GM18951 (cell line): Measurements from ENCODE around the gene NCBP2L.

Source experiments
- POLR2A ChIP-seq: IDR thresholded peaks from 4 replicates; pipeline ENCODE4 v1.6.1; 2011; ENCODE audit warnings: mild to moderate bottlenecking; ENCODE audit not compliant: insufficient read length, insufficient read depth; ENCODE audit errors: extremely low read depth
- in situ Hi-C: fragments of 300-500 bp; cut with MboI; formaldehyde crosslinking; loops from one replicate; pipeline ENCODE4 v1.12.0; 2022; ENCODE audit warnings: low sequenced_read_pairs, mixed read lengths, inconsistent platforms; ENCODE audit not compliant: unreplicated experiment

The NCBP2L gene

DNA sequence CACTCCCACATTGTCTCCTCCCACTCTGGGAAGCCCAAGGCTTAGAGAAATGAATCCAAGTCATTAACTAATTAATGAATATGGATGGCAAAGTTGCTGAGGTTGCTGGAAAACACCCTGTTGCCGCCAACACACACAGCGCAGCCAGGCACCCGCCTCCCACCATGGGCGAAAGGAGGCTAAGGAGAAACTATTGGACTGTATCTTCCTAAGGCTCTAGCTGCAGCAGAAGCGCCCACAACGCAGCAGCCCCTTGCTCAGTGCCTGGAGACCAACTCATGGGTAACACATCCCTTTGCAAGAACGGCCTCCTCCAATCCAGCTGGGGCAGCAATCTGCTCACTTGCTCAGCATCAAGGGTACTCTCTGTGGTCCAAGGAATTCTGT lies 36.1 kb upstream of the NCBP2L start:
- in situ Hi-C loops = no loop called here
- TF ChIP-seq POLR2A = no peak

GRCh38 chrX:107742700-107743191 lies 34.8 kb upstream of the NCBP2L start:
- no peak for TF ChIP-seq POLR2A
- in situ Hi-C loops = no loop called here

DNA sequence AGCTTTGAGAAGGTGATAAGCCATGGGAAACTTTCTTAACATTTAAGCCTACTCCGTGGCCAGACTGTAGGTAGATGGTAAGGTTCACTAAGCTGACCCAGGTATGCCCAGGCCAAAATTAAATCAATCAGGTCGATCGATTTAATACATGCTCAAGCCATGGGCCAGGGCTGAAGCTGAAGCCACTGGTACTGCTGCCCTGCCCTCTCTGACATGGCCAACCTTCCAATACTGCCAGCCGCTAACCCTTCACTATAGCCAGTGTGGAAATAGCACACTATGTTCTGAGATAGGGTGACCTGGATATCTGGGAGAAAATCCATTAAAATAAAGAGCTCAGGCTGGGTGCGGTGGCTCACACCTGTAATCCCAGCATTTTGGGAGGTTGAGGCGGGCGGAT lies 33.5 kb upstream of the NCBP2L start:
- in situ Hi-C loops = no loop called here
- no peak for TF ChIP-seq POLR2A

- TF ChIP-seq POLR2A = no peak
- in situ Hi-C loops = no loop called here
Measured at GRCh38 chrX:107744868-107745267, 32.7 kb upstream of the NCBP2L start.

GRCh38 chrX:107747596-107748161 lies 29.9 kb upstream of the NCBP2L start:
- TF ChIP-seq POLR2A = no peak
- in situ Hi-C loops = no loop called here

GRCh38 chrX:107748506-107748905 lies 29.0 kb upstream of the NCBP2L start:
- TF ChIP-seq POLR2A = no peak

DNA sequence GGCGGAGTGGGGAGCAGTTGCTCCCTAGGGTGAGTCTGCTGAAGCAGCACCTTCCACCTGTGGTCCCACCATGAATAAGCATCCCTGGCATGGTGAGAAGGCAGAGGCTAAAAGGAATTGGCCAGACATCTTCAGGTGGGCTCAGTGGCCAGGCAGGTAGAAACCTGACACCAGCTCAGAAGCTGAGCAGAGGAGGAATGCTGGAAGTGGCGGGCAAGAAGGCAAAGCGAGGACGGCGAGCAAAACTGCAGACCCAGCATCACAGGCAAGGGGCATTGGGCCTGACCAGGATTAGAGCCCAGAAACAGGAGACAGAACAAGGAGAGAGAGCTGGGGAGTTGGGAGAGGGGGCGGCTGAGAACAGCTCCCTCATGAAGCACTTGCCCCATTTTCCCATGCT lies 27.3 kb upstream of the NCBP2L start:
- TF ChIP-seq POLR2A = no peak
- in situ Hi-C loops = no loop called here

More at GRCh38 chrX:107748506-107748905, 29.0 kb upstream of the NCBP2L start:
- in situ Hi-C loops = no loop called here

- in situ Hi-C loops = no loop called here
- TF ChIP-seq POLR2A = no peak
Measured at GRCh38 chrX:107750861-107751445, 26.6 kb upstream of the NCBP2L start.

GRCh38 chrX:107752043-107752442 lies 25.5 kb upstream of the NCBP2L start:
- in situ Hi-C loops = no loop called here
- TF ChIP-seq POLR2A = no peak

DNA sequence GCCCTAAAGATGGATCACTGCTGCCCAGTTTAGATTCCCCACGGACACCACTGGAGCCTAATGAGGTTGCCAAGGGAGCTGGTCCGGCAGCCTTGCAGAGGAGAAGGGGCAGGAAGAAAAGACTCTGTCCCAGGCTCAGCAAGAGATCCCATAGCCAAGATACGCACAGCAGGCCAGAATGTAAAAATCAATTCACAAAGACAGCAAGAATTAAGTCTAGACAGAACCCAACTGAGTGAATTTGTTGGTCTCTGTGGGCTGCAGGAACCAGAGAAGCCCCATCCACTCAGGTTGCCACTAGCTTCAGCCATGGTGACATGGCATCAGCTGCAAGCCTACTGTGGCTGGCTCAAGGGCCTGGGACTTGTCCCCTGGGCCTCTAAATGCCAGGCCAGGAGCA lies 24.8 kb upstream of the NCBP2L start:
- in situ Hi-C loops = no loop called here
- TF ChIP-seq POLR2A = no peak

GRCh38 chrX:107753187-107753586 lies 24.3 kb upstream of the NCBP2L start:
- in situ Hi-C loops = no loop called here
- TF ChIP-seq POLR2A = no peak

- TF ChIP-seq POLR2A = no peak
- in situ Hi-C loops = no loop called here
Measured at GRCh38 chrX:107755721-107756120, 21.8 kb upstream of the NCBP2L start.

- in situ Hi-C loops = no loop called here
- TF ChIP-seq POLR2A = no peak
Measured at GRCh38 chrX:107758231-107758766, 19.2 kb upstream of the NCBP2L start.
